GM10266 (cell line): Measurements from ENCODE around the gene MACROD2.

ENCODE experiments used
- DNase-seq: peaks from one replicate; pipeline ENCODE4 v3.0.0; 2012; ENCODE audit errors: extremely low spot score
- TF ChIP-seq, protein P1 (sequence below): IDR thresholded peaks from 2 replicates; pipeline ENCODE4 v1.5.1; 2012; ENCODE audit warnings: mild to moderate bottlenecking, low read depth; ENCODE audit not compliant: control insufficient read depth, insufficient read depth; ENCODE audit errors: missing control alignments

Gene MACROD2

DNA sequence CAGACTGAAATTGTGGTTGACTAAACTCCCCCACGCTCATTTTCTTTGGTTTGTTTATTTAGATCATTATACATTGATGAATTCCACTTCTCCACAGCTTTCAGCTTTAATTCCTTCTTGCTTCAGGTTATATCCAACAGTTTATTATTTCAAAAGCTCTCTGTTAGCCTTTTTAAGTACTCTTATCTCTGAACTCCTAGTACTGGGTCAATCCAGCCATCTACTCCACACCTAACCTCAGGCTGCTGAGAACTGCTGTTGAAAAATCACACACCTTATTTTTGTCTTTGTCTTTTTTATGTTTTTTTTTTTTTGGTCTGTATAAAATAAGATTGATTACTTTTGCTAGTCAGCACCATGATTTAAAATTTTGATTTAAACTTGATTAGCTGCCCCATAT lies 309.2 kb downstream of the MACROD2 start:
- TF ChIP-seq, protein P1, sequence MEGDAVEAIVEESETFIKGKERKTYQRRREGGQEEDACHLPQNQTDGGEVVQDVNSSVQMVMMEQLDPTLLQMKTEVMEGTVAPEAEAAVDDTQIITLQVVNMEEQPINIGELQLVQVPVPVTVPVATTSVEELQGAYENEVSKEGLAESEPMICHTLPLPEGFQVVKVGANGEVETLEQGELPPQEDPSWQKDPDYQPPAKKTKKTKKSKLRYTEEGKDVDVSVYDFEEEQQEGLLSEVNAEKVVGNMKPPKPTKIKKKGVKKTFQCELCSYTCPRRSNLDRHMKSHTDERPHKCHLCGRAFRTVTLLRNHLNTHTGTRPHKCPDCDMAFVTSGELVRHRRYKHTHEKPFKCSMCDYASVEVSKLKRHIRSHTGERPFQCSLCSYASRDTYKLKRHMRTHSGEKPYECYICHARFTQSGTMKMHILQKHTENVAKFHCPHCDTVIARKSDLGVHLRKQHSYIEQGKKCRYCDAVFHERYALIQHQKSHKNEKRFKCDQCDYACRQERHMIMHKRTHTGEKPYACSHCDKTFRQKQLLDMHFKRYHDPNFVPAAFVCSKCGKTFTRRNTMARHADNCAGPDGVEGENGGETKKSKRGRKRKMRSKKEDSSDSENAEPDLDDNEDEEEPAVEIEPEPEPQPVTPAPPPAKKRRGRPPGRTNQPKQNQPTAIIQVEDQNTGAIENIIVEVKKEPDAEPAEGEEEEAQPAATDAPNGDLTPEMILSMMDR: no peak
- DNase-seq: no peak

GRCh38 chr20:14307956-14308355 lies 312.6 kb downstream of the MACROD2 start:
- TF ChIP-seq, protein P1: no peak
- DNase-seq: no peak

DNA sequence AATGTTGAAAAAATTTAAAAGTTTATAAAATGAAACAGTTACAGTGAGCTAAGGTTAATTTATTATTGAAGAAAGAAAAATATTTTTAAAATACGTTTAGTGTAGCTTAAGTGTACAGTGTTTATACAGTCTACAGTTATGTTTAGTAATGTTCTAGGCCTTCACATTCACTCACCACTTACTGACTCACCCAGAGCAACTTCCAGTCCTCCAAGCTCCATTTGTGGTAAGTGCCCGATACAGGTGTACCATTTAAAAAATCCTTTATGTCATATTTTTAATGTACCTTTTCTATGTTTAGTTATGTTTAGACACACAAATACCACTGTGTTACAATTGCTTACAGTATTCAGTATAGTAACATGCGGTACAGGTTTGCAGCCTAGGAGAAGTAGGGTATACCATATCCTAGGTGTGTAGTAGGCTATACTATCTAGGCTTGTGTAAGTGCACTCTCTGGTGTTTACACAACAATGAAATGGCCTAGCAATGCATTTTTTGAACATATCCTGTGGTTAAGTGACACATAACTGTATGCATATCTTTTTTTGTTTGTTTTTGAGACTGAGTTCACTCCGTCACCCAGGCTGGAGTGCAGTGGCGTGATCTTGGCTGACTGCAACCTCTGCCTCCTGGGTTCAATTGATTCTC lies 315.8 kb downstream of the MACROD2 start:
- TF ChIP-seq, protein P1: no peak

DNA sequence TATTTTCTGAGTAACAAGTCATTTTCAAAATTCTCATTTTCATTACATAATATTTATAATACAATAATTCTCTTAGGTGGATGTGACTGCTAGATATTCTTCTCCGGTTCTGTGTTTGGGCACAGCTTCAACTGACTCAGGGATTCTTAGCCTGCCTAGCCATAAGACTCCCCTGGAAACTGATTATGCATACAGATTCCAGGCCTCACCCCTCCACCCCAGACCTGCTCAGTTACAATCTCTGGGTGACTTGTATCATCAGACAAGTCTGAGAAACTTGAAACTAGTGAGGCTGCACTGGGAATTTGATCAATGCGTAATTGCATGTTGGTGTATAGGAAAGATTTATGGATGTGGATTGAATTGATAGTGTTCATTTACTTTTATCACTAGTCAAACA lies 316.7 kb downstream of the MACROD2 start:
- no peak for DNase-seq
- TF ChIP-seq, protein P1: no peak

More for the DNA sequence above, 315.8 kb downstream of the MACROD2 start:
- DNase-seq: no peak

GRCh38 chr20:14313341-14314020 lies 318.2 kb downstream of the MACROD2 start:
- TF ChIP-seq, protein P1: no peak
- DNase-seq: no peak

GRCh38 chr20:14319704-14320103 lies 324.4 kb downstream of the MACROD2 start:
- TF ChIP-seq, protein P1: no peak
- no peak for DNase-seq

DNA sequence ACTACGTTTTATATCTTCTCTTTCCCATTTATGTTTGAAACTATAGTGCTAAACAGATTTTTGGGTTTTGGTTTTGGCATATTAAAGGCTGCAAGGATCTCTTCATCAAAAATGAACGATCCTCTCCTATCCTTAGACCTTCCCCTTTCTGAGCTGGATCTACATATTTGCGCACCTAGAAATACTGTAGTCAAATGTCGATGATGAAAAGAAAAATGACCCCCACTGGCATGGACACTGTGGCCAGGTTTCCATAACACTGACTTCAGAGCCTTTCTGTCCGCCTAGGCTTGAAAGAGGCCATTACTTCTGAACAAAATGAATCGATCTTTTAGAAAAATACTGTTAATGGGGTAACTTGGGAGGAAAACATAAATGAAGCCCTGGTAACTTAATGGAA lies 336.3 kb downstream of the MACROD2 start:
- DNase-seq: no peak
- TF ChIP-seq, protein P1: no peak
